ENCODE data around the gene MAST2.
"Not testable (repeated sequence)": the region's sequence is repeated elsewhere in the genome, so short reads cannot be mapped to it uniquely, and the experiment has no call there.

MAST2 gene

DNA sequence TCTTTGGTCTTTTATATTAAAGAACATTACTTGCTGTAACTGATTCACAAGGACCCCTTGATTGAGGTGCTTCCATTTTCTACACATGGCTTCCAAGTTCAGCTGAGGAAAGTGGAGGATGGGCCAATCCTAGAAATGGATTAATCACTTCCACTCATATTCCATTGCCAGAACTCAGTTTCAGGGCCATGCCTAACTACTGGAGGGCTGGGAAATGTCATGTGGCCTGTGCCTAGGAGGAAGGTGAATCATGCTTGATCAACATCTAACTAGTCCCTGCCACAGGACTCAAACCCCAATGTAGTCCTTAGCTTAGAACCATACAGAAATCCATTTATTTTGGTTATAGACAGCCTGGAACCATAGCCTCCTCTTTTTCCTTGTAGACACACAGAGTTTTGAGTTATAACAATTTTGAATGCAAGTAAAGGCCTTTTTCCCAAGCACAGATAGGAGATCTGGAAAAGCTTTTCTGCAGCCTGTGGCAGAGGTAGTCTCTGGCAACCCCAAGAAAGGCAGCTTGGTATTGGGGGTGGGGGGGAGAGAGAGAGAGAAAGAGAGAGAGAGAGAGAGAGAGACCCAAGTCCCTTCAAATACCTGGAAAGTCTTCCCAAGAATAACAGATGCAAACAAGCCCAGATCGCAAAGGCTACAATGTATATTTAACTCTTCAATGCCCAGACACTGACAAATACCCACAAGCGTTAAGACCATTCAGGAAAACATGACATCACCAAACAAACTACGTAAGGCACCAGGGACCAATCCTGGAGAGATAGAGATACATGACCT, 12.5 kb downstream of the MAST2 start:
- no peak for DNase-seq

DNA sequence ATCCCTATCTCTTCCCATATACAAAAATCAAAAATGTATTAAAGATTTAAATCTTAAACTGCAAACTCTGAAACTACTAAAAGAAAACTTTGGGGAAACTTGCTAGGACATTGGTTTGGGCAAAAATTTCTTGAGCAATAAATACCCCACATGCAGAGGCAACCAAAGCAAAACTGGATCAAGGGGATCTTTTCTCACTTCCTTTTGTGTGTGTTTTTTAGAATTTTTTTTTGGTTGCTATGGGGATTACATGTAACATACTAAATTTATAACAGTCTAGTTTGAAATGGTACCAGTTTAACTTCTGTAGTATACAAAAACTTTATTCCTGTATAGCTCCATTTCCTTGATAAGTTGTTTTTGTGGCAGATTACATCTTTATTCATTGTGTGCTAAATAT, 16.8 kb downstream of the MAST2 start:
- no peak for DNase-seq

DNA sequence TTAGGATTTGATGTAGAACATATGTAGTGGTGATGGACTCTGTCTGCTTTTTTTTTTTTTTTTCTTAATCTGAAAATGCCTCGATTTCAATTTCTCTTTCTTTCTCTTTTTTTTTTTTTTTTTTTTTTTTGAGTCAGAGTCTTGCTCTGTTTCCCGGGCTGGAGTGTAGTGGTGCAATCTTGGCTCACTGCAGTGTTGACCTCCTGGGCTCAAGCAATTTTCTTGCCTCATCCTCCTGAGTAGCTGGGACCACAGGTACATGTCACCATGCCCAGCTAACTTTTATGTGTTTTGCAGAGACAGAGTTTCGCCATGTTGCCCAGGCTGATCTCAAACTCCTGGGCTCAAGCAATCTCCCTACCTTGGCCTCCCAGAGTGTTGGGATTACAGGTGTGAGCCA, 17.4 kb downstream of the MAST2 start:
- DNase-seq: no peak

DNA sequence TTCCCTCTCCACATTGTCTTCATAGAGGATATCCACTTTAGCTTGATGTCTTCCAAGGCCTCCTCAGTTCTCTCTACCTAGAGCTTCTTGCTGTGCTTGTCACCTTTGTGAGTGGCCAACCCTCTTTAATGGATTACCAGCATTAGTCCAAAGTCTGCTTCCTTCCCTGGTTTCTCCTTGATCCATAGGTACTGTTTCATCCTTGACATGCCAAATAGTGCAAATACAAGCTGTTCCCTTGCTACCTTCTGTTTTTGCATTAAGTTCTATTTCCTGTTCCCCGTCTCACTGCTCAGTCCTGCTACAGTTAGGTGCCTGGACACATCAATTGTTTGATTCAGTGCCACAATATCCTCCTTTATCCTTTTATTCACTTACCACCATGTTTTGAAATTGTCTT, 19.2 kb downstream of the MAST2 start:
- no peak for DNase-seq

DNA sequence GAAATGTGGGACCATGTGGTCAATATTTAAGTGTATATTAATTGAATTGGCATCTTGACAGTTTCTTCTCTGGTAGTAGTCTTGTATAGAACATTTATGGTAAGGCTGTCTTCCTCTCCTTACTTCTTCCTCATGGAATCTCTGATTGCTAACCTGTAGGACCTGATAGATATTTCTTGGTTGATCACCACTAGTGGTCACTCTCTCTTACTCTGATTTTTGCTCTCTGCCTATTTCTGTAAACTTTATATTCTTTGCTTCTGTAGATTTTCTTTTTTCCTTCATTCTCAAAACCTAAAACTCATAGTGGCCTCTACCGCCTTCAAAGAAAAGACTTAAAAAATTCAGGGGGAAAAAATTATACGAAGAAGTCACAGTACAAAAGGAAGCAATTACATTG, 21.2 kb downstream of the MAST2 start:
- no peak for DNase-seq

DNA sequence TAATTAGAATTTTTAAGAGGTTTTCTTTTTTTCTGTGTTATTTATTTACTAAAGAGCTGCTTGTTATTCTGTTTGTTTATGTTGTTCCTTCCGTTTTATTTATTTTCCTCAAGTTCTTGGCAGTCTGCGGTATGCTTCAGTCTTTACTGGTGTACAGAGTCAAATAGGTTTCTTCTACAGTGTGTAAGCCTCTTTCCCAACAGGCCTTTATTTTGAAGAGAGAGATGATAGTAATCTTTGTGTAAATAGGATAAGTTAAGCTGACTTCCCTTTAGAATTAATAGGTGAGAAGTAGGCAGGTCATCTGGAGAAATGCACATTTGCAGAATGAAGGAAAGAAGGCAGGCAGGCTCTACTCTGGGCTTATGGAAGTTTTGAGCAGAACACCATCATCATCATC, 23.8 kb downstream of the MAST2 start:
- DNase-seq: no peak

DNA sequence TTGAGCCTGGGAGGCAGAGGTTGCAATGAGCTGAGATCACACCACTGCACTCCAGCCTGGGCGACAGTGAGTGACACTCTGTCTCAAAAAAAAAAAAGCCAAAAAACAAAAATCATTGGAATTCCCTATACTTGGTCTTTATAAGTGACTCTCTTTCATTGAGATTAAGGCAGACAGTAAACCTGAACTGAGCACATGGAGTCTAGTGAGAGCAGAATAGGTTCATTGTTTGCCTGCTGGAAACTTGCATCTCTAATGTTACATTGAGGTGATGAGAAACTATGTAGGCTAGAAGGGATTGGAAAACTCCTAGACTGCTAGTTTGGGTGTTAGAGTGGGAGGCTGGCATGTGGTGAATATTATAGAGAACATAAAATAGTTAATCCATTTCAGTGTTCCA, 25.4 kb downstream of the MAST2 start:
- DNase-seq: no peak

DNA sequence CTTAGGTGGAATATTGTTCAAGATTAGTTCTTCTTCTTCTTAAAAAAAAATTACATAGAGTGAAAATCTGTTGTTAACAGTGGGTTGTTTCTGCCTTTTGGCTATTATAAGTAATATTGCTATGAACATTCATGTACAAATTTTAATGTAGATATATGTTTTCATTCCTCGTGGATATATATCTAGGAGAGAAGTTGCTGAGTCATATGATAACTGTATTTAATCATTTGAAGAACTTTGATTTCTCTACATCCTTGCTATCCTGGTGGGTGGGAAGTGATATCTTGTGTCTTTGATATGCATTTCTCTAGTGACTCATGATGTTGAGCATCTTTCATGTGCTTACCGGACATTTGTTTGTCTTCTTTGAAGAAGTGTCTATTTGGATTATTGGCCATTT, 29.9 kb downstream of the MAST2 start:
- no peak for DNase-seq

DNA sequence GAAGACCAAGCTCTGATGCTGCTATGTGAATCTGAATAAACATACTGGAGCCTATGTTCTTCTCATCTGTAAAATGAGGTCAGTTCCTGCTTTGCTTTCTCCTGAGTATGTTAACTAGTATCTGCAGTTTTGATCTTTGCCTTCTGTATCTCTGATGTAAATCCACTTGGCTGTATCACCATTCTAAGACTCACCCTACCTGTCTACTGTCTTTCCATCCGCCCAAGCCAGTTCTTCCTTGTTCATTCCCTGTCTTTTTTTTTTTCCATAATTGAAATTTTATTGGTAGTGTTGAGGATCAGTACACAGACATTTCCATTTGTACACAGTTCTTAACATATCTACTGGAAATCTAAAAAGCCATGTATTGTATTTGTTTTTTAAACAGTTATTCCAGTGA, 31.3 kb downstream of the MAST2 start:
- no peak for DNase-seq

DNA sequence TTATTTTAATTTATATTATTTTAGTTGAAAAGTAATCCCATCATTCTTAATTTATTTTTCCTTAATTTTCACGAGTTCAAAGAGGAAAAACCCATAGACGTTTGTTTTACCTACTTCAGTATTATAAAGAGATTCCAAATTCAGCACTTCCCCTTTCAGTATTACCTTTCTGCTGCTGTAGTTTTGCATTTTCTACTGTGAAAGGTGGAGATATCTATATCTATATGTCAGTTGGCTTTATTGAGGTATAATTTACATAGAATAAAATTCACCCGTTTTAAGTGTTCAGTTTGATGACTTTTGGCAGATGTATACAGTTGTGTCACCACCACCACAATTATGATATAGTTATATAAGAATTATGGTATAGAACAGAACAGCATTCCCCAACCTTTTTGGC, 33.0 kb downstream of the MAST2 start:
- DNase-seq: no peak

DNA sequence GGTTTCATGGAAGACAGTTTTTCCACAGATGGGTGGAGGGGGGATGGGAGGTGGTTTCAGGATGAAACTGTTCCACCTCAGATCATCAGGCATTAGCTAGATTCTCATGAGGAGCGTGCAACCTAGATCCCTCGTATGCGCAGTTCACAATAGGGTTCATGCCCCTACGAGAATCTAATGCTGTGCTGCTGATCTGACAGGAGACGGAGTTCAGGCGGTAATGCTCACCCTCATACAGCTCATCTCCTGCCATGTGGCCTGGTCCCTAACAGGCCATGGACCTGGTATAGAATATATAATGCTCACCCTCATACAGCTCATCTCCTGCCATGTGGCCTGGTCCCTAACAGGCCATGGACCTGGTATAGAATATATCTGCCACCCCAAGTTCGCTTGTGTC, 33.4 kb downstream of the MAST2 start:
- DNase-seq: not testable (repeated sequence)

DNA sequence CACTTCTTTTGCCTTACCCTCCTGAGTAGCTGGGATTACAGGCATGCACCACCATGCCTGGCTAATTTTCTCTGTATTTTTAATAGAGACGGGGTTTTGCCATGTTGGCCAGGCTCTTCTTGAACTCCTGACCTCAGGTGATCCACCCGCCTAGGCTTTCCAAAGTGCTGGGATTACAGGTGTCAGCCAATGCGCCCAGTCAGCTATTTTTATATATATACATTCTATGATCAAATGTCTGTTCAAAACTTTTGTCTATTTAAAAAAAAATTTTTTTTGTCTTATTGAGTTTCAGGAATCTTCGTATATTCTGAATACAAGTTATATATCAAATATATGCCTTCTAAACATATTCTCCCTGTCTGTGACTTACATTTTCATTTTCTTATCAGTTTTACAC, 34.9 kb downstream of the MAST2 start:
- not testable (repeated sequence) for DNase-seq

DNA sequence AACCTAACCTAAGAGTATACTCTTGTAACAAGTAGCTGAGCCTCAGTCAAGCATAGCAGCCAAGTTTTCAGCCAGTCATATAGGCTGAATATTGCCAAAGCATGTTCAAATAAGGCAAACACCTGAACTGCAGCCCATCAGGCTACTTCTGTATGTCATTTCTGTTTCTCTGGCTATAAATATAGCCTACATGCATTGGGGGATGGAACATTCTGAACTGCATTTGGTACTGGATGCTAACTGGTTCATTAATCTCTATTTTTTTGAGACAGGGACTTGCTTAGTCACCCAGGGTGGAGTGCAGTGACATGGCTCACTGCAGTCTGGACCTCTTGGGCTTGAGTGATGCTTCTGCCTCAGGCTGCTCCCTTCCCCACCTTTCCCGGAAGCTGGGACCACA, 37.3 kb downstream of the MAST2 start:
- no peak for DNase-seq

DNA sequence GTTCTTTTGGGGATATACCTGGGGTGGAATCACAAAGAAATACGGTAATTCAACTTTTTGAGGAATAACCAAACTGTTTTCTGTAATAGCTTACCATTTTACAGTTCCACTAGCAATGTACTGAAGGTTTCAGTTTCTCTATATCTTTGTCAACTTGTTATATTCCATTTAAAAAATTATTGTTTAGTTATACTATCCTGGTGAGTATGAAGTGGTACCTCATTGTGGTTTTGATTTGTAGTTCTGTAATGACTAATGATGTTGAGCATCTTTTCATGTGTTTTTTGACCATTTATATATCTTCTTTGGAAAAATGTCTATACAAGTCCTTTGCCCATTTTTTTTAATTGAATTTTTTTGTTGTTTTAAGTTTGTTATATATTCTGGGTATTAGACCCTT, 39.4 kb downstream of the MAST2 start:
- no peak for DNase-seq

DNA sequence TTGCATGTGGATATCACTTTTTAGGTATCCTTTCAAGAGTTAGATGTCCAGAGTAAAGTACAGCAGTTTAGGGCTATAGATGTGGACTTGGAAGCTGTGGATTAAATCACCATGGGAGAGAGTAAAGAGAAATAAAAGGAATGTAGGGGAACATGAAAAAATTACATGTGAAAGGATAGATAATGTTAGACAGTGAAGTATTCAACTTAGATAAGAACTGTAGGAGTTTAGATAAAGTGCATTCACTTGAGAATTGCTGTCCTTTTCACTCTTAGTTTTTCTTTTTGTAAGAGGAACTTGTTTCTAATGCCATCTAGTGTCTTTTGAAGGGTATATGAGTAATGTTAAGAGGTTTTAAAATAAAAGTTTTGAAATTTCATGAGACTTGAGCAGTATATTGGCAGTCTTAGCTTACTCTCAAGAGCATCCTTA, 40.1 kb downstream of the MAST2 start:
- no peak for DNase-seq

DNA sequence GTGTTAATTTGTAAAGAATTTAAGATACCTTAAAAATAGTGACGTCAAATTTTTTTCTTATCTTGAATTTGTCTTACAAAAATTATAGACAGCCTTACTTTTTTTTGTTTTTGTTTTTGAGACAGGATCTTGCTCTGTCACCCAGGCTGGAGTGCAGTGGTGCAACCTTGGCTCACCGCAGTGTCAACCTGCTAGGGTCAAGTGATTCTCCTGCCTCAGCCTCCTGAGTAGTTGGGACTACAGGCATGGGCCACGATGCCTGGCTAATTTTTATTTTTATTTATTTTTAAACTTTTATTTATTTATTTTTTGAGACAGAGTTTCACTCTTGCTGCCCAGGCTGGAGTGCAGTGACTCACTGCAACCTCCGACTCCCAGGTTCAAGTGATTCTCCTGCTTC, 40.6 kb downstream of the MAST2 start:
- DNase-seq: not testable (repeated sequence)

DNA sequence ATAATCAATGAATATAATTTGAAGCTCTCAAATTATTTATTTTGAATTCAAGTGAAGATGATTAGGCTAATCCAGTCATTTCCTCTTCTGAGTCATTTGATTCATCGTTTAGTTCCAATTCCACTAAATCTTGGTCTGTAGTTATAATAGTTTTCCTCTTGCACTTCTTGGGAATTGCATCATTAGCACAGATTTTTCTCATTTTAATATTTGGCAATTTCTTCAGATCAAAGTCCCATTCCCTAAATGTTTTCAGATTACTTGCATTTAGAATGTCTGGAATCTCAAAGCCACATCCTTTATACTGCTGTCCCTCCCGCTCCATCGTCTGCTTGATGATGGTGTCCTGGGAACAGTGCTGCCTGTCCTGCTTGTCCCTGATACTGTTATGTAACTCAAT, 43.5 kb downstream of the MAST2 start:
- DNase-seq: no peak

DNA sequence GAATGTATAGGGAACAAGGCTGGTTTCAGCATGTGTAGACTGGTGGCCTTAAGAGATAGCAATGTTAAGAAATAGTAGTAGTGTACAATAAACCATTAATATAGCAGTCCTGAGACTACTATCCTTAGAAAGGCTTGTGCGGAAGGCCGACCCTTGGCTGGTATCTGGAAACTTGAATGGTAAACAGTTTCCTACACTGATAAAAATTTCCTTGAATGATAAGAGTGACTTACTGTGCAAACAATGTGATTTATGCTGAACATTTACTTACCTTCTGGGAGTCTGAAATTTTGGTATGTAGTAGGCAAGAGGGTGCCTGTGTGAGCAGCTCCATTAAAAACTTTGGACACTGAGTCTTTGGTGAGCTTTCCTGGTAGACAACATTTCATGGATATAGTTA, 44.7 kb downstream of the MAST2 start:
- DNase-seq: no peak

DNA sequence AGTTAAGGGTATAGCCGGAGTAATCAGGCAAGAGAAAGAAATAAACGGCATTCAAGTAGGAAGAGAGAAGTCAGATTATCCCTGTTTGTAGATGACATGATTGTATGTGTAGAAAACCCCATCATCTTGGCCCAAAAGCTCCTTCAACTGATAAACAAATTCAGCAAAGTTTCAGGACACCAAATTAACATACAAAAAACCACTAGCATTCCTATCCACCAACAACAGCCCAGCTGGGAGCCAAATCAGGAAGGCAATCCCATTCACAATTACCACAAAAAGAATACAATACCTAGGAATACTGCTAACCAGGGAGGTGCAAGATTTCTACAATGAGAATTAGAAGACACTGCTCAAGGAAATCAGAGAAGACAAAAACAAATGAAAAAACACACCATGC, 45.3 kb downstream of the MAST2 start:
- DNase-seq: no peak

DNA sequence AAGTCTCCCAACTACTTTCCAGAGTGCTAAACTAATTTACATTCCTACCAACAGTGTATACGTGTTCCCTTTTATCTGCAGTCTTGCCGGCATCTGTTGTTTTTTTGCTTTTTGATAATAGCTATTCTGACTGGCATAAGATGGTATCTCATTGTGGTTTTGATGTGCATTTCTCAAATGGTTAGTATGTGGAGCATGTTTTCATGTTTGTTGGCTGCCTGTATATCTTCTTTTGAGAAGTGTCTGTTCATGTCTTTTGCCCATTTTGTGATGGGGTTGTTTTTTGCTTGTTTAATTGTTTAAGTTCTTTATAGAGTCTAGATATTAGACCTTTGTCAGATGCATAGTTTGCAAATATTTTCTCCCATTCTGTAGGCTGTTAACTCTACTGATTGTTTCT, 46.6 kb downstream of the MAST2 start:
- no peak for DNase-seq

DNA sequence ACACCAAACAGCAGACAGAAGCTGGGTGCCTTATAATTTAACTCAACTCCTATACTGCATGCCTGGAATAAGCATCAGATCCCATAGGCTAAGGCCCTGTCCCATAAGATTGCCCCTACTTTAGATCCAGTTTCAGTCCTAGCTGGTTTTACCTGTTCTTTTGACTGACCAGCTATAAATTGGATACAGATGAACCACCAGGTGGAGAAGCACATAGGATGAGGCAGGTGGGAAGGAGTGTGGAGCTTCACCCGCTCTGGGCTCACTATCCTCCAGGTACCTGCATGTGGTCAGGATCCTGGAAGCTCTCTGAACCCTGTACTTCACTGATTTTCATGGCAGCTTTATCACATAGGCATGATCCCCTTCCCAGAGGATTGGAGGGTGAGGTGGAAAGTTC, 51.3 kb downstream of the MAST2 start:
- DNase-seq: no peak

DNA sequence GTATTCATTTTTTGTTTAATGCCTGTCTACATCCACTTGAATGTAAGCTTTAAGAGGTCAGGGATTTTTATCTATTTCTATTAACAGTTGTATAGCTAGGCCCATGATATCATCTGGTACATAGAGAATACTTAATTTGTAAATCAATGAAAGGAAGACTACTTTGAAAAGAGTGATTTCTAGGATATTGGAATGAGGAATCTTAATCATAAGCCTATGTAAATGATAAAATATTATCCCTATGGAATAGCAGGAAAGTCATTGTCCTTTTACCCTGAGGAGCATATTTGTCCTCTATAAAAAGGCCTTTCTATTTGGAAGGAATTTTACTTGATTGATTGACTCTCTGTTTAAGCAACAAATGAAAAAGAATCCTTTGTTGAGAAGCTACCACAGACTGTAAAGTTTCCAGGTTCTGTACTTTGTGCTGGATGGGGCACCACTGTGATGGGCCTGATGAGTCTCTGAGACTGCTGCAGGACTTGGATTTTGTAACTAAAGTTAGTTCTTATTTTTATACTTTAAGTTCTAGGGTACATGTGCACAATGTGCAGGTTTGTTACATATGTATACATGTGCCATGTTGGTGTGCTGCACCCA, 53.8 kb downstream of the MAST2 start:
- DNase-seq: no peak

DNA sequence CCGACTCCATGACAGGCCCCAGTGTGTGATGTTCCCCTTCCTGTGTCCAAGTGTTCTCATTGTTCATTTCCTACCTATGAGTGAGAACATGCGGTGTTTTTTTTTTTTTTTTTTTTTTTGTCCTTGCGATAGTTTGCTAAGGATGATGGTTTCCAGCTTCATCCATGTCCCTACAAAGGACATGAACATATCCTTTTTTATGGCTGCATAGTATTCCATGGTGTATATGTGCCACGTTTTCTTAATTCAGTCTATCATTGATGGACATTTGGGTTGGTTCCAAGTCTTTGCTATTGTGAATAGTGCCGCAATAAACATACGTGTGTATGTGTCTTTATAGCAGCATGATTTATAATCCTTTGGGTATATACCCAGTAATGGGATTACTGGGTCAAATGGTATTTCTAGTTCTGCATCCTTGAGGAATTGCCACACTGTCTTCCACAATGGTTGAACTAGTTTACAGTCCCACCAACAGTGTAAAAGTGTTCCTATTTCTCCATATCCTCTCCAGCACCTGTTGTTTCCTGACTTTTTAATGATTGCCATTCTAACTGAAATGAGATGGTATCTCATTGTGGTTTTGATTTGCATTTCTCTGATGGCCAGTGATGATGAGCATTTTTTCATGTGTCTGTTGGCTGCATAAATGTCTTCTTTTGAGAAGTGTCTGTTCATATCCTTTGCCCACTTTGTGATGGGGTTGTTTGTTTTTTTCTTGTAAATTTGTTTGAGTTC, 54.5 kb downstream of the MAST2 start:
- DNase-seq: not testable (repeated sequence)

DNA sequence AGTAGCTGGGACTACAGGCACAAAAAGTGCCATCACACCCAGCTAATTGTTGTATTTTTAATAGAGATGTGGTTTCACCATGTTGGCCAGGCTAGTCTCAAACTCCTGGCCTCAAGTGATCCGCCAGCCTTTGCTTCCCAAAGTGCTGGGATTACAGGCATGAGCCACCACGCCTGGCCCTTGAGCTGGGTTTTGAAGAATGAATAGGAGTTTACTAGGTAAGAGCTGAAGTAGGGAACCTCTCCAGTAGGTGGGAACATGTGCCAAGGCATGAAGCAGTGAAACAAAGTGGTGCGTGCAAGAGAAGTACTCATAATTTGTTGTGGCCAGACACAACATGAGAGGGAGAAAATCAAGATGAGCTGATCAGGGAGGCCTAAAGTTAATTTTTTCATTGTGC, 55.8 kb downstream of the MAST2 start:
- DNase-seq: no peak

All from stimulated activated CD4-positive, alpha-beta T cell treated with anti-CD3 and anti-CD28 coated beads, Interleukin-12 subunit alpha, Interleukin-12 subunit beta, amount 100 ng/mL, for 4 hours (primary cell).